HG02610 (cell line): ENCODE results near the gene TTC3.
A peak's percentile ranks its signal among the peaks of the same experiment; 100 is the strongest.
"Not testable (repeated sequence)": the region's sequence is repeated elsewhere in the genome, so short reads cannot be mapped to it uniquely, and the experiment has no call there.

Experiments
- ATAC-seq: cut with Tn5 transposase; IDR thresholded peaks from one replicate; pipeline ENCODE4 v1.9.1; 2021; ENCODE audit warnings: mild to moderate bottlenecking, moderate library complexity; ENCODE audit not compliant: unreplicated experiment

The TTC3 gene

DNA sequence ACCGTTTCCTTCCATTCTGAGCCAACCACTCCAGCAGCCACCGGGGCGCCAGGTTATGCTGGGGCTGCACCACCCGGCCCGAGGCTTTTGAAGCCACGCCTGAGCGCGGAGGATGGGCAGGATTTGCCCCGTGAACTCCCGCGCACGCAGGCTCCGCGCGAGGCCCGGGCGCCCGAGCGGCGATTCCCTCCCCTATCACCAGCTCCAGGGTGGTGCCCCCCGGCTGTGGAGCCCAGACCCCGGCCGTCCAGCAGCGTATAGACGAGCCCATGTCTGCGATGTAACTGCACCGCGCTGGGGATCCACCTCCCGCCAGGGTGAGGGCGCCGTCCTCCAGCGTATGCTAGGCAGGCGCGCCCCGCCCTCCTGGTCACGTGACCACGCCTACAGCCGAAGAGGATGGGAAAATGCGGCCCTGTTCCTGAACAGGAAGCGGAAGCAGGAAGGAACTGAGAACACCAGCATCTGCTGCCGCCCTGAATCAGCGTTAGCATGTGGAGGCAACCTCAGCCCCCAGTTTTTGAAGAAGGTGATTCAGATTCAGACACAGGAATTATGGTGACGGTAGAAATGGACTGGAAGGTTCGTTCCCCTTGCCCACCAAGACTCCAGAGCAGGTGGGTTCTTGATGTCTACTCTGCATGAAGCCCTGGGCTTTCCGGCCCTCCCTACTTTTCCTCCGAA, 148.1 kb downstream of the TTC3 start:
- peak; percentile 78 for ATAC-seq

DNA sequence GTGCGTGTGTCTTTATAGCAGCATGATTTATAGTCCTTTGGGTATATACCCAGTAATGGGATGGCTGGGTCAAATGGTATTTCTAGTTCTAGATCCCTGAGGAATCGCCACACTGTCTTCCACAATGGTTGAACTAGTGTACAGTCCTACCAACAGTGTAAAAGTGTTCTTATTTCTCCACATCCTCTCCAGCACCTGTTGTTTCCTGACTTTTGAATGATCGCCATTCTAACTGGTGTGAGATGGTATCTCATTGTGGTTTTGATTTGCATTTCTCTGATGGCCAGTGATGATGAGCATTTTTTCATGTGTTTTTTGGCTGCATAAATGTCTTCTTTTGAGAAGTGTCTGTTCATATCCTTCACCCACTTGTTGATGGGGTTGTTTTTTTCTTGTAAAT, 149.2 kb downstream of the TTC3 start:
- not testable (repeated sequence) for ATAC-seq

DNA sequence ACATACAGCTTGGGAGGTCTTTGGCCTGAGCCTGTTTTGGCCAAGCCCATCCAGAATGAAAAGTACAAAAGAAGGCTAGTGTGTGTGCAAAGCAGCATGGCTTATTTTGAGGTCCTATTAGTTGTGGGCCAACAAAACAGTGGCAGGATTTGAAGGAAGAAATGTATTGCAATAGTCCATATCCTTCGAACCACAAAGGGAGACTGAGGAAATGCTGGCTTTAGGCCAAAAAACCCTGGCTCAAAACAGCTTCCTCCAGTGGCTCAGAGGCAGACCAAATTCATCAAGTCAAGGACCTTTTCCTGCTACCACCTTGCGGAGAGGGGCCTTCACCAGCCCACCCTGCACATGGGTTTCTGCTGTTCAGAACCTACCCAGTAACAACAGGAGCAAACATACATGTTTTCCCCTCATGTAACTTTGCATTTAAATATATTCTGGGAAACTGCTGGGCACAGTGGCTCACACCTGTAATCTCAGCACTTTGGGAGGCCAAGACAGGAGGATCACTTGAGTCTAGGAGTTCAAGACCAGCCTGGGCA, 150.8 kb downstream of the TTC3 start:
- no peak for ATAC-seq

DNA sequence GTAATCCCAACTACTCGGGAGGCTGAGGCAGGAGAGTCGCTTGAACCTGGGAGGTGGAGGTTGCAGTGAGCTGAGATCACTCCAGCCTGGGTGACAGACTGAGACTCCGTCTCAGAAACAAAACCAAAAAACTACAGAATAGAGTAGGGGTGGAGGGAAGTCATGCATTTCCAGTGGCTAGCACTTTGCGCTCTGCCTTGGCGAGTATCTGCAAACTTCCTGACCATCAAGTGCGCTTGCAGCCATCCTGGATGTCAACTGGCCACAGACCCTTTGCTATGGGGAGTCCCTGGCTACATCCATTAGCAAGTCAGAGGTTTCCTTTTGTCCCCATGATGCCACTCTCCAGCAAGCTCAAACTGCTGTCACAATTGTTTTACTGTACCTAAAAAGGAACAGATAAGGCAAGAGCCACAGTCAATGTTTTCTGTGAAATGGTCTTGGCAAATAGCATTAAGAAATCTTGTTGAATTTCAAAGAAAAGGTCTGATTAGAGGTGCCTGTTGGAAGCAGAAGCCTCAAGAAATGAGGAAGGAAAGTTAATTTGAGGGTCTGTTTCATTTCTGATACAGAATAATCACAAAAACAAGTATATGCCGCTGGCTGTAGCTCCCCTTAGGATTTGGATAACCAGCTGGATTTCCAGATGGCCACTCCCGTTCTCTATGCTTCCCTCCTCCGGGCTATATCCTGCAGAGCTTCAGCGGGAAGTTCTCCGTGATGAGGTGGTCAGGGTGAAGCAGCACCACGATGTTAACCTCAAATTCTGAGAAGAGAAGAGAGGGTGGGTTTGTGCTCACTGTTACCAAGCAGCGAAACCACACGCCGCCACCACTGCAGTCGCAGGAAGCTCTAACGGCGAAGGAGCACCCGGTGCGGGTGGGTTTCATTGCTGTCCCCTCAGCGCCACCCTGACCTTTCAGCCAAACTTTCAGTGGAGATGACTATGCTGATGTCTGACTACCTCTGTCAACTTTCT, 152.1 kb downstream of the TTC3 start:
- ATAC-seq, result no peak

DNA sequence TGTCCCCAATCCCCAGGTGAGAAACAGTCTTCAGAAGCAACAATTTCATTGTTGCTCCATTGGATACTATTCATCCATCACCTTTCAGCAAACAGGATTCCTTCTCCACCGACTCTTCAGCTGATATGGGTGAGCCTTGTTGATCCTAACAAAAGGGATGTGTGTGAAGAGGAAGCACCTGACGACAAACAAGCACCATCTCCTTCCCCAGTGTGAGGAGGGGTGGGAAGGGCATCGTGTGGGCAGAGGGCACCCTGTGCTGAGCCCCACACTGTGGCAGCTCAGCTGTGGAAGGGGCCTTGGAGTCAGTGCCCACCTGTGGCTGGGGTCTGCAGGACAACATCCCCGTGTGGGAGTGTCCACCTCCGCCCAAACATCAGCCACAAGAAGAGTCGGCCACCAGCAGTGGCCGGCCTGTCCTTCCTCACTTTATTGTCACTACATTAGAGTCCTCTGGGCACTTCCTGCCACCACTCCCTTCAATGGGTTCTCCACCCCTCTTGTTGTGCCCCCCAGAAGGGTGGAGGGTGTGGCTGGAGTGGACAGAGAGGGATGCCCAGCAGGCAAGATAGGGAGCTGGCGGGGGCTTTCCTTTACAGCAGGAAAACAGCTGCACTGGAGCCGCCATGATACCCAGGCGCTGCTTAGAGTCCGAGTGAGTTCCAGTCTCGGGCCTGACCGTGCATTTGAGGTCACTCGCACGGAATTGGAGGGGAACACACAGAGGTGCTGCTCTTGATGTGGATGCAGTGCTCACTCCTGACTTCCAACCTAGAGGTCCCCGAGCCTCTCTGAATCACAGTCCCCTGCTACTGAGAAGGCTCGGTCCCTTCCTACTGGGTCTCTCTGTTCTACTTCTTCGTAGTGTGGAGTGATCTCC, 153.2 kb downstream of the TTC3 start:
- no peak for ATAC-seq

DNA sequence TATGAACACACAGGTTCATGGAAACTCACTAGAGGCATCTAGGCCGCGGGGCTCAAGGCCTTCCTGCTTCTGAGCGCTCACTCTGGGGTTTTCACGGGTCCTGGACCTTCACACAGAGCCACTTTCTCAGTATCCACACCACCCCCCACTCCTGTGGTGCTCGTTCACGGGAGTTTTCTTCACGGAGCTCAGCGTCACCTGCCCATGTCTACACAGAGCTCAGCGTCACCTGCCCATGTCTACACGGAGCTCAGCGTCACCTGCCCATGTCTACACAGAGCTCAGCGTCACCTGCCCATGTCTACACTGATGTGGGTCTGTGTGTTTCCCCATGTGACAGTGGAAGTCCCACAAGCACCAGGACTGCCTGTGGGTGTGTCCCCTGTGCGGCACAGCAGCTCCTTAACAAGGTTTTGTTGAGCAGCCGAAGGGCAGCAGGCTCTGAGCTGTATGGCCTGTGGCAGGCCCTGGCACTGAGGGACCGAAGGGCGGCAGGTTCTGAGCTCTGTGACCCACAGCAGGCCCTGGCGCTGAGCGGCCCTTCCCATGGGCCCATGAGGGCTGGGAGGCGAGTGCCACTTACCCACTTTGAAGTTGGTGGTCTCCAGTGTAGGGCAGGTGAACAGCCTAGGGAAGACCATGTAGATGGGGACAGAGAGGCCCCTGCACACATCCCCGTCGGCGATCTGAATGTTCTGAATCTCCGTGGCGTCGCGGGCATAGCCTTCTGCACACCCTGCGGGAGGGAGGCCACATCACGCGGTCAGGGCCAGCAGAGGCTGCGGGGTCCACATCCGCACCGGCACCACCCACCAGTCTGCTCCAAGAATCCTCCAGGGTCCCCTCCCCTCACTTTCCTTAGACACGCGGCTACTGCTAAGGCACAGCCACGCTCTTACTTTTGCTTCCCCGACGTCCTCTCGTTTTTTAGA, 154.3 kb downstream of the TTC3 start:
- no peak for ATAC-seq

DNA sequence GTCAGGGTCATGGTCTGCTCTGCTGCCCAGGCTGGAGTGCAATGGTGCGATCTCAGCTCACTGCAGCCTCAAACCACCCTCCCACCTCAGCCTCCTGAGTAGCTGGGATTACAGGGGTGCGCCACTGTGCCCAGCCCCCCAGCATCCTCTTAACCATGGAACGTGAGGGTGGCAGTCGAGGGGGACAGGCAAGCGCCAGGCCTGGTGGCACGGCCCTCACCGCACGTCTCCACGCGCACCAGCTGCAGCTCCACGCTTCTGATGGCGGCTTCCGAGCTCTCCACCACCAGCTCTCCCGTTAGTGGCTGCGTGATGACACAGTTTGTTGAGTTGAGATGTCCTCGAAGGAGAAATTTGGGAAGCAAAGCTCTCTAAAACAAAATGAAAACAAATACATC, 154.9 kb downstream of the TTC3 start:
- no peak for ATAC-seq

DNA sequence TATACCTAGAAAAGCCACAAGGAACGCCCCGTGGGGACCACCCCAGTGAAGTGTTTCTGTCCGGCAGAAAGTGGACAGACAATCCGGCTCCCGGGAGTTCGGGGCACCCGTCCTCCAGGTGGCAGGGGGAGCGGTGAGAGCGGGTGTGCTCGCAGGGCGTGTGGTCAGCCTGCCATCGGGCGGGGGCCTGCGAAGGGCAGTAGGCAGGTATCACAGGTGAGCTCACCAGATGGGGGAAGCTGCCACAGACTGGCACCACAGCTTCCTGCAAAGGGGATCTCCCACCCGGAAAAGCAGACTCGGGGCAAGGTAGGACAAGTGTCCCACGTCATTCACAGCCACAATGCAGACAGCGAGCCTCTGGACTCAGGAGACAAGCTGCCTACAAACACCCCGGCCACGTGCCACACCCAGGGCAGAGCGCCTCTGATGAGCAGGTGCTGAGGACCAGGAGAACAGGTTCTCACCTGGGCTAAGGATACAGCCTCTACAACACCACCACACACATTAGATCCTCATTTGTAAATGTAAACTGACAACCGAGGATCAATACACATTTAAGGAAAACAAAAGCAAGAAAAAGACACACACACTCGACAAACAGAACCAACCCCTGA, 157.7 kb downstream of the TTC3 start:
- ATAC-seq, result no peak

DNA sequence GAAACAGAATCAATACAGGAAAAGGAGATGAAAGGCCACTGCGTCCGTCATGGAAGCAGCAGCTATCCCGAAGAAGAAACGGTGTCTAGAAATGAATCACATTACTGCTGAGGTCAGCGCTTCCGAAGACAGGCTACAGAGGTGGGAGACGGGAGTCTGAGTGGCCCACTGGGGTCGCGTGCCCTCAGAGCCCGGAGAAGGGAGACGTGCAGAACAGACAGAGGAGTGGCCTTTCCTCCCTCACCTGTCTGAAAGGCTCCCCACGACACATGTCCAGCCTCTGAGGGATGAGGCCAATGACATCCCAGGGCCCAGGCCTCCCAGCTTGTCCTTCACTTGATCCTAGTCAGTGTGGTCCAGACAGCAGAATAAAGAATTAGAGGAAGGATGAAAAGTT, 158.2 kb downstream of the TTC3 start:
- ATAC-seq, result no peak

DNA sequence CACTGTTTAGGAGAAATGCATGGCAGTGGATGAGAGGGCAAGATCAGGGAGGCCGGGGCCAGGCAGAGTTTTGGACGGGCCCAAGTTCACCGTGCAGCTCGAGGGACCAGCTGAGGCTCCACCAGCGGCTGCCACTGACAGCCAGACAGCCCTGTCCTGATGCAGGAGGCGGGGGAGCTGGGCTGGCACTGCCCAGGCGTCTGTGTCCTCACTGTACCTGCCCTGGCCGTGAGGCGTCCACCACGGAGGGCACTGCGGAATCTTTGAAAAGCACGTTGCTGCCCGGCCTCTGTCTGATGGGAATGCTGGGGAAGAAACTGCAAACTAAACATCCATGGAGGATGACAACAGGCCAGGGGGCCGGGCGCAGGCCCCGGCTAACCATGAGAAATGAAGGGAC, 158.6 kb downstream of the TTC3 start:
- ATAC-seq, result no peak

DNA sequence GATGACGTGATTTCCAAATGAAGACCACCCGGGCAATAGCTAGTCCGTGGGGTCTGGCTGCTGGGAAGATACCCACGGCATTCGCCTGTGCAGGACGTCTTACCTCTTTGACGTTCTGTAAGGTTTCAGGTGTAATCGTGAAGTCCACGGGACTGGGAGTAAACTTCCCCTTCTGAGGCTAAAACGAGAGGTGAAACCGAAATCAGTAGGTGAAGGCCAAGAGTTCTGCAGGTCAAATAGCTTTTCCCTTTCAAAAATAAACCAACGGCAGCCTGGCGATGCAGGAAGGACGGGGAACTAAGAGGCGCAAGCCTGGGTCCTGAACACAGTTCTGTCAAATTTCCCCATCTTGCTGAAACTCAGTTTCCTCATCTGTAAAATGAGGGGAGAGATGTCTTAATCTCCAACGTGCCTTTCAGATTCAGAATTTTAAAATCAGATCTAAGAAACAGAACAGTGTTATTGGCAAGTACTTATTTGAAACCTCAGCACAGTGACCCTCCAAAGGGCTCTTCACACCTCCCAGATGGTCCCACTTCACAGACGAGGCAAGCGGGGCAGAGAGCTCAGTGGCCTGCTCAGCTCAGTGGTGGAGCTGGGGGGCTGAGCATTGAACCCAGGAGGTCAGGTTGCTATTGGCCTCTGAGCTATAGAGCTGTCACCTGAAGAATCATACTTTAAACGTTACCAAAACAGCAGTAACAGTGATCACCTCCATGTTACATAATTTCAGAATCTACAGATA, 159.4 kb downstream of the TTC3 start:
- no peak for ATAC-seq

DNA sequence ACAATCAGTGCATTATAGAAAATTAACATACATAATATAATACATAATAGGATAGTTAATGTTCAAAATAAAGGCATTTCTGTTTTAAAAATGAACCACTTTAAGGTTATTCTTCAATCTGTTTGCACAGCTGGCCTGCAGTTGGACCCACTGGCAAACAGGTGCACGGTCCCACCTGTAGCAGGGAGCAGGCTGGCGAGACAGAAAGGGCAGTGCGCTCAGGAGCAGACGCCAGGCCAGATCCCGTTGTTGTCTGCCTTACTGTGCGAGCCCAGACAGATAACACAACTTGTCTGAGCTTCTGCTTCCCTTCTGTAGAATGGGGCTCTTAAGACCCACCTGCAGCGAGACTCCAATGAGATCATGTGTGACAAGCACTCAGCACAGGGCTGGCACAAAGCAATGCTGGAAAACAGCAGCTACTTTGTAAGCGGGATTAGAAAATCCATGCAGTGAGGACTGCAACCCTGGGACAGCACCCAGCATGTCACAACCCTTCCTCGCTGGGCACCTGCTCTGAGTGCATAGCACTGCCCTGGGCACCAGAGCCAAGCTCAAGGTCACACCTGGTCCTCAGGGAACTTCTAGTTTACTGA, 160.6 kb downstream of the TTC3 start:
- ATAC-seq, result no peak

DNA sequence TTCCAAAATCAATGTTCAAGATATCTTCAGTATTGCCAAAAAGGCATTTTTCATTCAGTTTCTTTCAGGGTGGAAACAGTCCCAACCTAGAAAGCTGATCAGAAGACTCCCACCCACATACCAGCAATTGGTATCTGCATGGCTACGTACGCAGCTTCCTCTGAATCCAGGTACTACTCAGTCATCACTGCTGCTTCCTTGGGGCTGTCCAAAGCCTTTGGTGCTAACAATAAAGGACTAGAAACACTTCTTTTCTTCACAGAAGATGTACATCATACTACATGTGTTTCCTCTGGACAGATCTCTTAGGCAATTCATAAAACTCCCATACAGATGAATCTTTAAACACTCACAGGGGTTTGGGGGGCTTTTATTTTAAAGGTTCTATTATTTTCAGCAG, 164.3 kb downstream of the TTC3 start:
- ATAC-seq, result no peak

DNA sequence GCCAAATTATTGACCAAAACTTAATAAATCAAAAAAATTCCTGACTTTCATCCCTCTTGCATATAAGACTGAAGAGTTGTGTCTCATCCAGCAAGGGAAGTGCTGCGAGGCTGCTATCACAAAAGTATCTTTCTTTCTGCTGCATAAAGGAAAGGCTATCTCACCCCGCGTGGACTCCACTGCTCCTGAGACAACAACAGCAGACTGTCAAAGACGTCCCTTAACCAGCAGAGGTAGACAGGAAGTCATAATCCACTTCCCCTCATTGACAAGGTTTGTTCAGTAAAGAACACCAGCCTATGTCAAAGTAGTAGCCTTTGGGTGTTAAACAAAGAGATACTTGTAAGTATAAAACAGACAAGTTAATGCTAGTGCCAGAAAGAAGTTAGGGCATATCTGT, 164.7 kb downstream of the TTC3 start:
- ATAC-seq, result no peak

DNA sequence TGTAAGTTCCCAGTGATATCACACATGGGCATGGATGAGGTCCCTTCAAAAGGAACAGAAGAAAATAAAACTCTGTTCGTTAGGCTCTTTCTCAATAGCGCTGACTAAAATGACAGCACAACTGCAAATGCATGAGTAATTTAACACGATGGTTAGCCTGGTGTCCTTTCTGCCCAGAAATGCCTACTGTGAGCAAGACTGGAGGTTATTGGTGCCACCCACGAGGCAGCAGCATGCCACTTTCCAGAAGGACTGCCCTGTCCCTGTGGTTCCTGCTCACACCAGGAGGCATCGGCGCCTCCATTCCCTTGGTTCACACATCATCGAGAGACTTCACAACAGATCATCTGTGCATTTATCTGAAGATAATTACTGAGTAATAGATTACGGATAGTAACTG, 167.9 kb downstream of the TTC3 start:
- ATAC-seq, result no peak

DNA sequence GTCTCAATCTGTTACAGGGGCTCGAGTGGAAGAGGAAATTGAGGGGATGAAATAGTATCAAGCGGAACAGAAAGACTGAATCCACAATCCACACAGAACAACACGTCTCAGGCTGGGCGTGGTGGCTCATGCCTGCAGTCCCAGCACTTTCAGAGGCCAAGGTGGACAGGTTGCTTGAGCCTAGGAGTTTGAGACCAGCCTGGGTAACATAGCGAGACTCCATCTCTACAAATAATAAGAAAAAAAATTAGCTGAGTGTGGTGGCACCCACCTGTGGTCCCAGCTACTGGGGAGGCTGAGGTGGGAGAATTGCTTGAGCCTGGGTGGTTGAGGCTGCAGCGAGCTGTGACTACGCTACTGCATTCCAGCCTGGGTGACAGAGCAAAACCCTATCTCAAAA, 168.4 kb downstream of the TTC3 start:
- no peak for ATAC-seq

DNA sequence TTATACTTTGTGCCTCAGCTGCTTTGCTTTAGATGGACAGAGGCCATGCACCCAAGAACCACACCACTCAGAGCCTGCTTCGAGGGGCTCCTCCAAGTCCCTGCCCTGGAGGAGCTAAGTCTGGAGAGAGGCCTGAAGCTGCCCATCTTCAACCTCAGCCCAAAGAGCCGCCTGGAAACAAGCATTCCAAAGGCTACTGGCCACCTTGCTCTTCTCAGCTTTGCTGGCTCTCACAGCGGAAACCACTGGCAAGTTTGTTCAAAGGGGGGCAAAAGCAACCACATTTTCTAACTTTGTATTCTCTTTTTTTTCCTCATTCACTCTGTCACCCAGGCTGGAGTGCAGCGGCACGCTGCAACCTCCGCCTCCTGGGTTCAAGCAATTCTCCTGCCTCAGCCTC, 170.9 kb downstream of the TTC3 start:
- ATAC-seq, result no peak

DNA sequence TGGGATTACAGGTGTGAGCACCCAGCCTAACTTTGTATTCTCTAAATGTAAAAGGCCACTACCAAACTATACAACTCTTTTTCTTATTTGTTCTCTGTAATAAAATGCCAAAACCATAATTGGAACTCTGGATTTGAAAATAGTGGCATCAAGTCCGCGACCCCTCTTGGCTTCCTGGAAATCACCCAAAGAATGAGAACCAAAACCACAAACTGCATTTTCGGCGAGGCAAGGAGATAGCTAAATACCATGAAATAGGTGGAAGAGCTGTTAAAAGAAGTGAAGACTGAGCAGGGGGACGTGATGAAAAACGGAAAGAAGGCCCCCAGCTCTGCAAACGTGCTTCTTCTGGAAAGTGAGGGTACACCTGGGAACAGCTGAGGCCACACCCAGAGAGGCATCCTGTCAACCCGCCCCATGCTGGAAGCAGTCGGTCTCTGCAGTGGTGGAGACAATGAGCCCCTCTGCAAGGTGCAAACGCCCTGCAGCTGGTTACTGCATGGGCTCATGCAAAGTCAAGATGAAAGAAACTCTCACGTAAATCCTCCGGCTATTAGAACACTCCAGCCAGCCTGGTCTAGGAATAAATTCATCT, 171.5 kb downstream of the TTC3 start:
- ATAC-seq, result no peak
